ENCODE measurements around the gene ATP5F1C.

ATP5F1C gene

DNA sequence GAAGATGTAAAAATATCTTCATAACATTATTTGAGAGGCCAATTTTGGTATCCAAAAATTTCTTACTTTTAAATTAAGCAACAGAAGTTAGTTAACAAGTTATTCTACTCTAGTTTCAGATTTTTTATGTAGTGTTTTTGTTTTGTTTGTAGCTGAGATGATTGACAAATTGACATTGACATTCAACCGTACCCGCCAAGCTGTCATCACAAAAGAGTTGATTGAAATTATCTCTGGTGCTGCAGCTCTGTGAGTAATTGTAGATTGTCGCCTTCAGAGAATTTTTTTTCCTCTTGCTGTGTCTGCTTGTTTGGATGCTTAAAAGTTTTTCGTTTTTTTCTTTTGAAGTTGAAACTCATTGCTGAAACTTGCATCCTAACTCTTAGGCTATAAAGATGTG, 14.6 kb downstream of the ATP5F1C start:
- Histone ChIP-seq H3K9me3 (ENCODE audit: control insufficient read depth, insufficient read depth, low read depth, low read length) (no peaks in the 10 kb centered on the region), H3K4me1 (ENCODE audit: control insufficient read depth, insufficient read depth, low read length) (no peaks in the 10 kb centered on the region), H3K4me3 (ENCODE audit: low read depth, low read length) (no peak overlapping the region), H3K27ac (ENCODE audit: extremely low read depth, low read depth, low read length) (no peak overlapping the region), H3K36me3 (ENCODE audit: control insufficient read depth in 2 of 2, insufficient read depth in 1 of 2, low read length in 2 of 2) (peaks cover 78 to 92% of the 10 kb centered on the region in 2 experiments)
- POLR2A ChIA-PET = no interaction called here
- TF ChIP-seq ZNF518A (tag by site-specific recombination; conservative IDR thresholded peaks at IDR 0.05; ENCODE audit: low read depth) = no peak
- TF ChIP-seq SP2 (tag by site-specific recombination; IDR thresholded peaks at IDR 0.05) = no peak
- TF ChIP-seq ZNF473 (tag by site-specific recombination; IDR thresholded peaks at IDR 0.05) = no peak
- TF ChIP-seq ZNF146 (tag by site-specific recombination; IDR thresholded peaks at IDR 0.05) = no peak
- no peak for TF ChIP-seq ZNF274 (IDR thresholded peaks at IDR 0.05; ENCODE audit: low read length)
- no peak for TF ChIP-seq ZNF274 (tag by site-specific recombination; IDR thresholded peaks at IDR 0.05; ENCODE audit: borderline replicate concordance)
- no peak for TF ChIP-seq ZNF239 (tag by site-specific recombination; IDR thresholded peaks at IDR 0.05)
- TF ChIP-seq ZFP69B (tag by site-specific recombination; IDR thresholded peaks at IDR 0.05) = no peak
- no peak for TF ChIP-seq ZBTB8A (tag by site-specific recombination; IDR thresholded peaks at IDR 0.05)
- TF ChIP-seq, protein P1, sequence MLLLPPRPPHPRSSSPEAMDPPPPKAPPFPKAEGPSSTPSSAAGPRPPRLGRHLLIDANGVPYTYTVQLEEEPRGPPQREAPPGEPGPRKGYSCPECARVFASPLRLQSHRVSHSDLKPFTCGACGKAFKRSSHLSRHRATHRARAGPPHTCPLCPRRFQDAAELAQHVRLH (tag by site-specific recombination; IDR thresholded peaks at IDR 0.05) = no peak
- TF ChIP-seq ZNF660 (tag by site-specific recombination; IDR thresholded peaks at IDR 0.05) = no peak
- no peak for TF ChIP-seq GLIS1 (tag by site-specific recombination; IDR thresholded peaks at IDR 0.05)
- CTCF ChIA-PET = interaction anchor here (0.8 kb wide), 1 partner anchor 481 kb away, joined by 3 read pairs; no protein-coding TSS in a partner anchor

- H3K4me3 ChIP-seq (ENCODE audit: low read depth, low read length) = no peak overlapping the region
- ChIA-PET POLR2A (no interaction called here), CTCF (no interaction called here)
- H3K36me3 ChIP-seq (ENCODE audit: control insufficient read depth in 2 of 2, insufficient read depth in 1 of 2, low read length in 2 of 2) = peaks cover 69 to 84% of the 10 kb centered on the region in 2 experiments
- no peak overlapping the region for H3K27ac ChIP-seq (ENCODE audit: extremely low read depth, low read depth, low read length)
- no peaks in the 10 kb centered on the region for H3K9me3 ChIP-seq (ENCODE audit: control insufficient read depth, insufficient read depth, low read depth, low read length)
- no peaks in the 10 kb centered on the region for H3K4me1 ChIP-seq (ENCODE audit: control insufficient read depth, insufficient read depth, low read length)
- TF ChIP-seq HOXA7 (CRISPR knock-in tag; IDR thresholded peaks at IDR 0.05; ENCODE audit: borderline replicate concordance) (no peak), ZNF184 (tag by site-specific recombination; IDR thresholded peaks at IDR 0.05) (no peak), ZNF768 (tag by site-specific recombination; IDR thresholded peaks at IDR 0.05) (no peak), ZNF558 (tag by site-specific recombination; IDR thresholded peaks at IDR 0.05) (no peak), ZNF600 (tag by site-specific recombination; IDR thresholded peaks at IDR 0.05) (no peak), FEZF1 (tag by site-specific recombination; IDR thresholded peaks at IDR 0.05) (no peak), ZNF138 (tag by site-specific recombination; IDR thresholded peaks at IDR 0.05; ENCODE audit: borderline replicate concordance) (no peak), ZNF175 (tag by site-specific recombination; IDR thresholded peaks at IDR 0.05) (no peak), ZNF302 (tag by site-specific recombination; IDR thresholded peaks at IDR 0.05; ENCODE audit: low read depth) (no peak), INSM2 (tag by site-specific recombination; IDR thresholded peaks at IDR 0.05) (no peak), ZNF202 (tag by site-specific recombination; IDR thresholded peaks at IDR 0.05; ENCODE audit: borderline replicate concordance) (no peak)
- TF ChIP-seq, protein P2, sequence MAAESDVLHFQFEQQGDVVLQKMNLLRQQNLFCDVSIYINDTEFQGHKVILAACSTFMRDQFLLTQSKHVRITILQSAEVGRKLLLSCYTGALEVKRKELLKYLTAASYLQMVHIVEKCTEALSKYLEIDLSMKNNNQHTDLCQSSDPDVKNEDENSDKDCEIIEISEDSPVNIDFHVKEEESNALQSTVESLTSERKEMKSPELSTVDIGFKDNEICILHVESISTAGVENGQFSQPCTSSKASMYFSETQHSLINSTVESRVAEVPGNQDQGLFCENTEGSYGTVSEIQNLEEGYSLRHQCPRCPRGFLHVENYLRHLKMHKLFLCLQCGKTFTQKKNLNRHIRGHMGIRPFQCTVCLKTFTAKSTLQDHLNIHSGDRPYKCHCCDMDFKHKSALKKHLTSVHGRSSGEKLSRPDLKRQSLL (tag by site-specific recombination; IDR thresholded peaks at IDR 0.05) = no peak
- TF ChIP-seq, protein P3, sequence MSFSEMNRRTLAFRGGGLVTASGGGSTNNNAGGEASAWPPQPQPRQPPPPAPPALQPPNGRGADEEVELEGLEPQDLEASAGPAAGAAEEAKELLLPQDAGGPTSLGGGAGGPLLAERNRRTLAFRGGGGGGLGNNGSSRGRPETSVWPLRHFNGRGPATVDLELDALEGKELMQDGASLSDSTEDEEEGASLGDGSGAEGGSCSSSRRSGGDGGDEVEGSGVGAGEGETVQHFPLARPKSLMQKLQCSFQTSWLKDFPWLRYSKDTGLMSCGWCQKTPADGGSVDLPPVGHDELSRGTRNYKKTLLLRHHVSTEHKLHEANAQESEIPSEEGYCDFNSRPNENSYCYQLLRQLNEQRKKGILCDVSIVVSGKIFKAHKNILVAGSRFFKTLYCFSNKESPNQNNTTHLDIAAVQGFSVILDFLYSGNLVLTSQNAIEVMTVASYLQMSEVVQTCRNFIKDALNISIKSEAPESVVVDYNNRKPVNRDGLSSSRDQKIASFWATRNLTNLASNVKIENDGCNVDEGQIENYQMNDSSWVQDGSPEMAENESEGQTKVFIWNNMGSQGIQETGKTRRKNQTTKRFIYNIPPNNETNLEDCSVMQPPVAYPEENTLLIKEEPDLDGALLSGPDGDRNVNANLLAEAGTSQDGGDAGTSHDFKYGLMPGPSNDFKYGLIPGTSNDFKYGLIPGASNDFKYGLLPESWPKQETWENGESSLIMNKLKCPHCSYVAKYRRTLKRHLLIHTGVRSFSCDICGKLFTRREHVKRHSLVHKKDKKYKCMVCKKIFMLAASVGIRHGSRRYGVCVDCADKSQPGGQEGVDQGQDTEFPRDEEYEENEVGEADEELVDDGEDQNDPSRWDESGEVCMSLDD (tag by site-specific recombination; IDR thresholded peaks at IDR 0.05) = no peak
Measured at GRCh38 chr10:7804216-7804615, 16.2 kb downstream of the ATP5F1C start.
